Stimulated activated CD4-positive, alpha-beta T cell treated with anti-CD3 and anti-CD28 coated beads, Interleukin-1b, Interleukin-23, amount 100 ng/mL, for 4 hours (primary cell): ENCODE results near the gene RNASE8.

Source experiments
- DNase-seq, 2 donors: peaks; one replicate each; pipeline ENCODE4 v3.0.0-alpha.2; 2020; ENCODE audit warnings: low read depth in 2 of 2

The RNASE8 gene

GRCh38 chr14:21053184-21054122, 4.2 kb upstream of the RNASE8 start:
- DNase-seq, result no peak

- DNase-seq, result no peak
Measured at GRCh38 chr14:21054123-21054767, 3.4 kb upstream of the RNASE8 start.

GRCh38 chr14:21054768-21055145, 2.9 kb upstream of the RNASE8 start:
- DNase-seq, result no peak

GRCh38 chr14:21055432-21056117, 2.0 kb upstream of the RNASE8 start:
- no peak for DNase-seq

- DNase-seq, result no peak
Measured at GRCh38 chr14:21056520-21057163, 980 bp upstream of the RNASE8 start.

GRCh38 chr14:21058903-21059302, 1.3 kb downstream of the RNASE8 start:
- DNase-seq, result no peak

- DNase-seq, result no peak
Measured at GRCh38 chr14:21059842-21060613, 2.4 kb downstream of the RNASE8 start.

GRCh38 chr14:21060614-21061346, 3.2 kb downstream of the RNASE8 start:
- DNase-seq, result no peak

GRCh38 chr14:21061347-21061668, 3.7 kb downstream of the RNASE8 start:
- DNase-seq, result no peak

- no peak for DNase-seq
Measured at GRCh38 chr14:21063479-21063878, 5.9 kb downstream of the RNASE8 start.

GRCh38 chr14:21066882-21067502, 9.4 kb downstream of the RNASE8 start:
- DNase-seq, result no peak

- peak in 1 of 2 donors; percentile 30 for DNase-seq
Measured at GRCh38 chr14:21068521-21069387, 11.1 kb downstream of the RNASE8 start.

GRCh38 chr14:21069388-21070082, 11.9 kb downstream of the RNASE8 start:
- no peak for DNase-seq

- no peak for DNase-seq
Measured at GRCh38 chr14:21070083-21070609, 12.5 kb downstream of the RNASE8 start, which contains the start of gene ARHGEF40. Gene ARHGEF40 (plus strand): TSS chr14:21070304. CDS start chr14:21070397, 93 bp downstream.

- DNase-seq, result no peak
Measured at GRCh38 chr14:21070610-21071224, 13.1 kb downstream of the RNASE8 start.

- peak in 1 of 2 donors; percentile 34 for DNase-seq
Measured at GRCh38 chr14:21071225-21072030, 13.8 kb downstream of the RNASE8 start.

- no peak for DNase-seq
Measured at GRCh38 chr14:21072031-21072473, 14.4 kb downstream of the RNASE8 start.
